Transverse colon (tissue), 4 donors: ENCODE measurements around the gene ARL8A. TPM values are rescaled to one million over a fixed set of nuclear protein-coding genes. Genes with fewer than 3 reads are reported as not detected.
A peak's percentile ranks its signal among the peaks of the same experiment; 100 is the strongest.

Experiments
- DNase-seq: peaks from one replicate; pipeline ENCODE4 v3.0.0-alpha.2; 2019
- H3K27ac ChIP-seq, 4 donors: fragments of 200-600 bp; sonication (generic); 2 replicates each; pipeline ENCODE4 v1.5.1; 2016 to 2018; ENCODE audit warnings: inconsistent platforms in 4 of 4
- H3K27me3 ChIP-seq: fragments of 200-600 bp; sonication (generic); 2 replicates; pipeline ENCODE4 v1.5.1; 2017; ENCODE audit warnings: inconsistent platforms
- H3K36me3 ChIP-seq, 4 donors: fragments of 200-600 bp; sonication (generic); 2 replicates each; pipeline ENCODE4 v1.5.1; 2017 to 2019; ENCODE audit warnings: inconsistent platforms in 4 of 4
- H3K4me1 ChIP-seq, 4 donors: fragments of 200-600 bp; sonication (generic); 2 replicates each; pipeline ENCODE4 v1.5.1; 2017 to 2020; ENCODE audit warnings: inconsistent platforms in 4 of 4
- H3K4me3 ChIP-seq, 4 donors: fragments of 200-600 bp; sonication (generic); 1 replicate in 1 of 4; 2 replicates in 3 of 4; pipeline versions ENCODE4 v1.5.1 to v1.6.1; 2017 to 2019; ENCODE audit warnings: inconsistent platforms in 4 of 4
- H3K9me3 ChIP-seq, 2 donors: fragments of 200-600 bp; sonication (generic); 2 replicates each; pipeline ENCODE4 v1.5.1; 2017 to 2019; ENCODE audit warnings: inconsistent platforms in 2 of 2
- CTCF ChIP-seq, 5 experiments: fragments of 200-600 bp in 3 of 5; fragments of 450-650 bp in 2 of 5; sonication (generic) in 3 of 5; IDR thresholded peaks; 1 replicate in 2 of 5; 2 replicates in 3 of 5; pipeline ENCODE4 v1.5.1; 2016 to 2017; ENCODE audit warnings: antibody characterized with exemption in 5 of 5, inconsistent platforms in 3 of 5, mild to moderate bottlenecking in 2 of 5, moderate library complexity in 1 of 5
- EP300 ChIP-seq: sonication (generic); formaldehyde crosslinking; IDR thresholded peaks from one replicate; pipeline ENCODE4 v1.6.1; 2017; ENCODE audit warnings: antibody characterized with exemption, low read depth
- POLR2A ChIP-seq: fragments of 450-650 bp; IDR thresholded peaks from one replicate; pipeline ENCODE4 v1.6.1; 2016; ENCODE audit warnings: antibody characterized with exemption, mild to moderate bottlenecking, moderate library complexity
- POLR2AphosphoS5 ChIP-seq, 3 donors: sonication (generic); formaldehyde crosslinking; IDR thresholded peaks; one replicate each; pipeline ENCODE4 v1.6.1; 2016; ENCODE audit warnings: antibody characterized with exemption in 3 of 3
- WGBS, 2 donors: methylation state at CpG; one replicate each; pipeline ENCODE4 v1.1.5; 2018; ENCODE audit warnings: low coverage in 1 of 2; 5-methylcytosine and 5-hydroxymethylcytosine counted together
- in situ Hi-C, 4 donors: fragments of 200-750 bp; cut with MboI; loops; one replicate each; pipeline versions ENCODE4 v1.15.0 to v1.15.1; 2017; ENCODE audit warnings: low sequenced_read_pairs in 3 of 4, low pct_ligation_motif_present in 1 of 4, low pct_unique_long_range_greater_than_20kb in 1 of 4
- intact Hi-C: fragments of 100-400 bp; cut with DNase I; formaldehyde crosslinking; loops from one replicate; pipeline ENCODE4 v1.15.1; 2023; ENCODE audit warnings: low total_unique reads
- total RNA-seq, 4 donors: library from RNA; depleted of rRNA; stranded (reverse); fragments of >200 nt; gene quantifications; one replicate each; pipeline ENCODE4 v1.1.0, GENCODE V29; 2016

ARL8A gene
- total RNA-seq, 4 donors from 2014 or later = 9.0 to 27.2 (median 21.6) TPM

- Histone ChIP-seq H3K27me3 (peaks cover 5% of the 10 kb centered on the region), H3K27ac (no peak overlapping the region), H3K4me1 (peaks cover 0 to 5% (median under 1%) of the 10 kb centered on the region in 4 donors), H3K4me3 (no peak overlapping the region), H3K36me3 (no peaks in the 10 kb centered on the region), H3K9me3 (no peaks in the 10 kb centered on the region)
- in situ Hi-C loops (loop anchor here in 3 of 4 donors (10.0 to 25.0 kb wide), 3 partner anchors 124 to 524 kb away; partner anchors contain the start of gene SYT2 (in 3 of the 3)), intact Hi-C loops (loop anchor here (5.0 kb wide), 2 partner anchors 129 to 529 kb away; no protein-coding TSS in a partner anchor)
- 60 to 64% methylated on average over 1 to 8 of the region's 8 CpGs for WGBS, 2 donors
- DNase-seq = no peak
- TF ChIP-seq CTCF (IDR thresholded peaks at IDR 0.05) = no peak
- TF ChIP-seq POLR2A = no peak
- TF ChIP-seq EP300 = no peak
- no peak for TF ChIP-seq POLR2AphosphoS5 (IDR thresholded peaks at IDR 0.05)
Observed at GRCh38 chr1:202187697-202188407, 43.3 kb upstream of the ARL8A start.

GRCh38 chr1:202187041-202187671, 42.6 kb upstream of the ARL8A start:
- 48% methylated on average over 8 of the region's 8 CpGs; no CpG with 5 or more reads in 1 of the 2 donors for WGBS, 2 donors
- Histone ChIP-seq H3K27ac (no peak overlapping the region), H3K27me3 (no peaks in the 10 kb centered on the region), H3K4me3 (no peak overlapping the region), H3K4me1 (peaks cover 0 to 3% (median 0%) of the 10 kb centered on the region in 4 donors), H3K9me3 (no peaks in the 10 kb centered on the region), H3K36me3 (no peaks in the 10 kb centered on the region)
- intact Hi-C loops = loop anchor here (5.0 kb wide), 2 partner anchors 130 to 530 kb away; no protein-coding TSS in a partner anchor
- in situ Hi-C loops = loop anchor here in 3 of 4 donors (10.0 to 25.0 kb wide), 3 partner anchors 125 to 525 kb away; partner anchors contain the start of gene SYT2 (in 3 of the 3)
- DNase-seq = peak; percentile 81
- no peak for TF ChIP-seq EP300

GRCh38 chr1:202186327-202186726, 41.8 kb upstream of the ARL8A start:
- Histone ChIP-seq H3K27me3 (no peaks in the 10 kb centered on the region), H3K4me1 (peaks cover 0 to 3% (median 0%) of the 10 kb centered on the region in 4 donors), H3K27ac (no peak overlapping the region), H3K36me3 (no peaks in the 10 kb centered on the region), H3K4me3 (no peak overlapping the region), H3K9me3 (no peaks in the 10 kb centered on the region)
- intact Hi-C loops (loop anchor here (5.0 kb wide), 2 partner anchors 131 to 531 kb away; no protein-coding TSS in a partner anchor), in situ Hi-C loops (loop anchor here in 3 of 4 donors (10.0 to 25.0 kb wide), 3 partner anchors 126 to 526 kb away; partner anchors contain the start of gene SYT2 (in 3 of the 3))
- TF ChIP-seq POLR2AphosphoS5 (IDR thresholded peaks at IDR 0.05) (no peak), EP300 (no peak), CTCF (IDR thresholded peaks at IDR 0.05) (no peak), POLR2A (no peak)
- WGBS, 2 donors = 85% methylated on average over 7 of the region's 7 CpGs; no CpG with 5 or more reads in 1 of the 2 donors
- DNase-seq = no peak

GRCh38 chr1:202184750-202185460, 40.4 kb upstream of the ARL8A start:
- in situ Hi-C loops = loop anchor here in 3 of 4 donors (10.0 to 25.0 kb wide), 3 partner anchors 127 to 527 kb away; partner anchors contain the start of gene SYT2 (in 3 of the 3)
- intact Hi-C loops = loop anchor here (5.0 kb wide), 2 partner anchors 132 to 532 kb away; no protein-coding TSS in a partner anchor
- H3K4me3 ChIP-seq = no peak overlapping the region
- 6% methylated on average over 12 of the region's 19 CpGs; no CpG with 5 or more reads in 1 of the 2 donors for WGBS, 2 donors
- TF ChIP-seq CTCF (IDR thresholded peaks at IDR 0.05) (peak; percentile 63 to 88 (median 83)), POLR2AphosphoS5 (IDR thresholded peaks at IDR 0.05) (no peak)
- H3K27me3 ChIP-seq = no peaks in the 10 kb centered on the region
- H3K36me3 ChIP-seq = no peaks in the 10 kb centered on the region
- peaks cover 0 to 3% (median 0%) of the 10 kb centered on the region in 4 donors for H3K4me1 ChIP-seq
- DNase-seq = peak; percentile 86
- no peak overlapping the region for H3K27ac ChIP-seq
- H3K9me3 ChIP-seq = no peaks in the 10 kb centered on the region
